GM12892 (cell line): ENCODE measurements around the gene ABLIM1.

ENCODE experiments used
- DNase-seq: peaks from one replicate; pipeline ENCODE4 v3.0.0; 2011; ENCODE audit not compliant: insufficient read length
- FAIRE-seq: peaks from 2 replicates; lab custom pipeline; 2011; peaks lifted over from hg19 to GRCh38; lab: Jason Lieb, UNC
- POLR2A ChIP-seq: IDR thresholded peaks from 2 replicates; pipeline ENCODE4 v1.6.1; 2011; ENCODE audit warnings: low read depth, low read length, control low read depth
- POLR2AphosphoS5 ChIP-seq: IDR thresholded peaks from 2 replicates; pipeline ENCODE4 v1.6.1; 2011; ENCODE audit warnings: low read depth, low read length, control low read depth
- TAF1 ChIP-seq: IDR thresholded peaks from 2 replicates; pipeline ENCODE4 v1.6.1; 2011; ENCODE audit warnings: low read depth, mild to moderate bottlenecking, control low read depth, low read length, borderline replicate concordance

Gene ABLIM1

DNA sequence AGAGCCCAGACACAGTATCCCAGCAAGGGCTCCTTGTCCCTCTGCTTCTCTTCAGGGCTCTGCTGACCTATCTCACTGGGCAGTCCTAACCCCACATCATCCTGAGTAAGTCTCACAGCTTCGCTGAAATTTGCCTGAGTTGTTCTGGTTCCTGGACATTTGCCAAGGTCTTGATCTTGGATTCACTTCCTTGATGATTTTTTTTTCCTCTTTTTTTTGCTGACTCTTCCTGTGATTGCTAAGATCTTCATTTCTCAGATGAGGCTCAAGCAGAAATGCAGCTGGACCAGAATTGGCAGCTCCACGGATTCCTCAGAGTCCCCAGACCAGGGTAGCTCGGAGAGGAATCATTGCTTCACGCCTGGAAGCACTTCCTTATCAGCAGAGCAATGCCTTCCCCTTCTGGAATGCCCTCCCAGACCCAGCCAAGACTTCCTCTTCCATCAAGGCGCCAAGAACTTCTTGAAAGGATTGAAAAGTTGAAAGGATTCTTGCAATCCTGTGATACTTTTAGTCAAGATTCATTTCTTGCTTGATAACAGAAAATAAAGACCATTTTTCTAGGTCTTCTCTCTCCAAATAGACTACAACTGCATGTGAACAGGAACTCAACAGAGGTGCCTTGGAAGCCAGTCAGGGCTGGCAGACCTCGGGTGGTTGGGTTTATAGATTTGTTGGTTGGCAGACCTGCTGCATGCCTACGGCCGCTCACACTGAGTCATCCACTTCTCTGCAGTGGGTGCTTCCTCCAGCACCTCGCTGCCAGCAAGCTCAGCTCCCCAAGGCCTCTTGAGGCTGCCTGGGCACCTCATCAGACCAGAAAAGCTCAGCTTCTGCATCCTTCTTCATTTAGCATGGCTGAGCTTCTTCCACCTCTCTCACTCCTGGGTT is 244.9 kb downstream of the ABLIM1 start:
- DNase-seq (no peak), FAIRE-seq (no peak)
- TF ChIP-seq POLR2A: no peak
- no peak for TF ChIP-seq TAF1
- TF ChIP-seq POLR2AphosphoS5: no peak

DNA sequence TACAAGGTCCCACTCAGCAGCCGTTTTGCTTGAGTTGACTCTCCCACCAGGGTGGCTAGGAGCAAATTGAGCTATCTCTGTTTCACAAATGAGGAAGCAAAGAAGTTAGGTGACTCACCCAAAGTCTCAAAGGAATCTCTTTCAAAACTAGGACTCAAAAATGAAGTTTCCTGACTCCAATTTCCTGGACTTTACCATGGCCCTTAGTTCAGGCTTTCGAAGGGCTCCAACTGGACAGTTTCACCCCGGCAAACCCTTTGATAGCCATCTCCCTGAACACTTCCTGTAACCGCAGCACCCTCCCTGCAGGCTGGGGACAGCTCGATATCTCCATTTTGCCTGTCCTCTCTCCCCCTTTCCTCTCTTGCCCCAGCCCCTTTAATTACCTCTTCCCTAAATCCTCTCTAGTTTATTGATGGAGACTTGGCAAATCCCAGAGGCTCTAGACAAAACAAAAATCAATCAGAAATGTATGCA is 249.1 kb downstream of the ABLIM1 start:
- no peak for FAIRE-seq
- DNase-seq: no peak
- TF ChIP-seq POLR2A: no peak
- no peak for TF ChIP-seq POLR2AphosphoS5
- no peak for TF ChIP-seq TAF1

DNA sequence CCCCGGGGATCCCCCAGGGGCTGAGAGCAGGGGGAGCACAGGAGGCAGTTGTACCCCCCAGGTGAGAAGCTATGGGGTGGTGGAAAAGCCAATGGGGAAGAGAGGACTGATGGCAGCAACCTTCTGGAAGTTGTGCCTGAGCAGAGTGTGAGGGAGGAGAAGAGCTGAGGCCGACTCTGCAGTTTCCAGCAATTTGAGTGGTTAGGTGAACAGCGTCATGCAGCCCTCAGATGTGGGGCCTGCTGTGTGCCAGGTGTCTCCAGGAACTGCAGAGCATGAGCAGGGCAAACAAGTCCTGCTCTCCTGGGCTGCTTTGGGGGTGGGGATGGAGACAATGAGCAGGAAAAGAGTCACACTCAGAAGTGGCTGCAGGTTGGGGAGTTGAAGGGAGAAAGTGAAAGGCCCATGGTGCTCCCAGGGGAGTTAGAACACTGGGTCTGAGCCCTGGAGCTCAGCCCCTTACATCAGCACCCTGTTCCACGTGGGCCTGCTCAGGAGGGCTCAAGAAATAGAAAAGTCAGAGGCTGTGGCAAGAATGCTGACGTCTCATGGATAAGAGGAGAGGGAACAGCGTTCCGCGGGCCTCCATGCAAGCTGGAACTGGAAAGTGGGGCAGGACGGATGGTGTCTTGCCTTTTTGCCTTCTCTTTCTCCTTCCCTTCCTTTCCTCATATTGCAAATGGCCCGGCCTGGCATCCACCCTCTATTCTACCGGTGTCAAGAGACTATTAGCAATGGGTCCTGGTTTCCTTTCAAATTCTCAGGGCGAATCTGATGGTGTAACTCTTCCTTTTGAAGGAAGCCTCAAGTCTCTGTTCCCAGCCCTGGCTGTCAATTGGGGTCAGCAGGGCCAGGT is 249.7 kb downstream of the ABLIM1 start:
- TF ChIP-seq POLR2A (no peak), TAF1 (no peak), POLR2AphosphoS5 (no peak)
- FAIRE-seq: peak; percentile 9
- DNase-seq: no peak

DNA sequence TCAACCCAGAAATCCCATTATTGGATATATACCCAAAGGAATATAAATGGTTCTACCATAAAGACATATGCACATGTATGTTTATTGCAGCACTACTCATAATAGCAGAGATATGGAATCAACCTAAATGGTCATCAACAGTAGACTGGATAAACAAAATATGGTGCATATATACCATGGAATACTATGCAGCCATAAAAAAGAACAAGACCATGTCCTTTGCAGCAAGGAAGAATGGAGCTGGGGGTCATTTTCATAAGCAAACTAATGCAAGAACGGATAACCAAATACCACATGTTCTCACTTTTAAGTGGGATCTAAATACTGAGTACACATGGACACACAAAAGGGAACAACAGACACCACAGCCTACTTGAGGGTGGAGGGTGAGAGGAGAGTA is 251.6 kb downstream of the ABLIM1 start:
- no peak for TF ChIP-seq POLR2A
- TF ChIP-seq TAF1: no peak
- TF ChIP-seq POLR2AphosphoS5: no peak
- no peak for FAIRE-seq
- no peak for DNase-seq

DNA sequence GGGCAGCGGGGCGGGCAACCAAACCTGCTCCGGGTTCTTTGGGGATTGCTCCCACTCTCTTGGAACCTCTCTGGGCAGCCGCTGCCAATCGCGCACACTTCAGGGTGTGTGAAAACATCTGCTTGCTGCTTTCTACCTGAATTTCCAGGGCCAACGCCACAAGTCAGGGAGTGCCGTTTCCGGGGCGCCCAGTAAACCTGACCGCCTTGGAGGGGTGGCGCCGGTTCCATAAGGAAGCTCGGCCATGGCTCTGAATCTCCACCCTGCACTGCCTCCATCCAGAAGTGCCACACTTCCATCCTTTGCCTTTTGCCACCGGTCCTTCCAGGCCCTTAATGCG is 253.1 kb downstream of the ABLIM1 start:
- DNase-seq (no peak), FAIRE-seq (no peak)
- TF ChIP-seq TAF1 (no peak), POLR2AphosphoS5 (no peak), POLR2A (no peak)

DNA sequence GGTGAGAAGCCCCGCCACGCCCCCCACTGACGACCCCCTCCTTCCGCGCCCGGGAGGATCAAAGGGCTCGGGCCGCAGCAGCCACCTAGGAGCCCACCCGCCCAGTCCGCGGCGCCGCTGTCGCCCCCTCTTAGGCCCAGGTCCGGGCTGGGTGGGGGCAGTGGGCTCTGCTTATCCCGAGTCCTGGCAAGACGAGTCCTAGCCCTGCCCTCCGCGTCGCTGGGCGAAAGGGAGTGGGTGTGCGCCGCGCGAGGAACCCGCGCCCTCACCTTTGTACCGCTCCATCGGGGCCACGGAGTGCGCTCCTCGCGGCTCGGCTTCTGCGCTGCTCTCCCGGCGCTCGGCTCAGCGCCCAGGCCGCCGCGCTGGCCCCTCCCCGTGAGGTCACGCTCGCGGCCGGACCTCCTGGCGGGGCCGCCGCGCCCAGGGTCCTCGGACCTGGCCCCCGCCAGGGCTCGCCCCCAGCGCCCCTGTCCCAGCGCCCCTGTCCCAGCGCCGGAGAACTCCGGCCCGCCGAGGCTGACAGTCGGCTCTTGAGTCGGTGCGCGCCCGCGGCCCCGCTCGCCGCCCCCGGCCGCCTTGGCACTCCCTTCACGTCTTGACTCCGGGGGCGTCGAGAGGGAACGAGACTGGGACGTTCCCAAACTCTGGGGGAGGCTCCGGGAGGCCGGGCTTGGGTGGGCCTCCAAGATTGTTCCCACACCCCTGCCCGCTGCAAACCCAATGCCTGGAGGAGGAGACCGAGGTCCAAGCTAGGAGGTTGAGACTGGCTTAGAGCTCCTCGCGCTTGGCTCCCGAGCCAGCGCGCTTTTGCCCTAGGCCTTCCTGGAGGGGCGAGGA is 253.7 kb downstream of the ABLIM1 start, which contains the start of gene AFAP1L2:
TSS of gene AFAP1L2 (minus strand) at position 332 of the 840 bp plus-strand sequence. CDS start at position 285, 47 bp downstream.
- TF ChIP-seq POLR2AphosphoS5 (no peak), TAF1 (no peak), POLR2A (no peak)
- FAIRE-seq: no peak
- DNase-seq: no peak

DNA sequence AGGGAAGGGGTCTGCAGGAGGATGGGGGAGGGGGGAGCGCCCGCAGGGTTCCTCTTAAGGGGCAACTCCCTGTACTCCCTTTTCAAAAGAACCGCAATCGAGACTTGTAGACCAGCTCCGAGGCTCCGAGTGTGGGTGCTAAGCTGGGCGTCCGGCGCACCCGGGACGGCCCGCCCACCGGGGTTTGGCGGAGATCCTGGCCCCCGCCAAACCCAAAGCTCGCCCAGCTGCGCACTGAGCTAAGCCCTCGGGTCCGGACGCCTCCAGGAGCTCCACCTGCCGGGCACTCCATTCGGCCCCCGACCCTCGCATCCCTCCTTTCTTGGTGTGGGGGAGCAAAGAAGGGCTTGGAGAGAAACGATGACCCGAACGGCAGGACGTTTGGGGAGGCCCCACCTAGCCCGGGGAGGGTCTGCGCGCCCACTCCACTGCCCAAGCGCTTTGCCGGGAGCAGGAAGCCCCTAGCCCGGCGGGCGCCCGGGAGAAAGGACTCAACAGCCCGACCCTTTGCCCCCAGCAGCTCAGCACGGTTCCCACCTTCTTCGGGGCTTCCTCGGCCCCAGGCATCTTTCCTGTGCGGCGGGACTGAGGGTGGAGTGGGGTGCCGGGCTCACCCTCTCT is 254.4 kb downstream of the ABLIM1 start:
- peak; percentile 17 for FAIRE-seq
- no peak for DNase-seq
- no peak for TF ChIP-seq POLR2AphosphoS5
- no peak for TF ChIP-seq POLR2A
- no peak for TF ChIP-seq TAF1

DNA sequence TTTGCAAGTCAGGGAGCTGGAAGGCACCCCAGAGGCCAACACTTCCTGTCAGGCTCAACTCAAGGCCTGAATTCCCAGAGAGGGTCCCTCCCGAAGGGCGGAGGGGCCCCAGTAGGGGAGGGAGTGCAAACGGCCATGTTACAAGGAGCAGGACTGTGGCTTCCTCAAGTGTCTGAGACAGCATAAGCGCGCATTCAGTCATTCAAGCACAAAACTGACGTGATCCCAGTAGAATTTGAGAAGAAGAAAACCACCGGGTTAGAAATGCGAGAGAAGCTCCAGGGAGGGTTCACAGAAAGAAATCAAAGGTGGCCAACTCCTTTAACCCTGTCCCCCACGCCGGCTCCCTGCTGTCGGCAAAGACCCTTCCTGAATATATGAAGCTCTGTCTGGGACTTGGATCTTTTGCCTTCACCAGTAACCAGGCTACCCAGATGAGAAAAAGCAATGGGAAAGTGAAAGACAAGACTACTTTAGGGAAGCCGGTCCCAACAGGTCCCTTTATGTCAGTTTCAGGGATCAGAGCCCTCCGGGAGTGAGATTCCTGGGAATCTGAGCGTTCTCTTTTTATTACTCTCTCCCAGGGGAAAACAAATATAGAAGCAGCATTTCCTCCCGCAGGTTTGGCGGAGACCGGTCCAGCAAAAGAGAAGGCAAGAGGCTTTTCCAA is 255.1 kb downstream of the ABLIM1 start:
- peak; percentile 67 for FAIRE-seq
- no peak for DNase-seq

DNA sequence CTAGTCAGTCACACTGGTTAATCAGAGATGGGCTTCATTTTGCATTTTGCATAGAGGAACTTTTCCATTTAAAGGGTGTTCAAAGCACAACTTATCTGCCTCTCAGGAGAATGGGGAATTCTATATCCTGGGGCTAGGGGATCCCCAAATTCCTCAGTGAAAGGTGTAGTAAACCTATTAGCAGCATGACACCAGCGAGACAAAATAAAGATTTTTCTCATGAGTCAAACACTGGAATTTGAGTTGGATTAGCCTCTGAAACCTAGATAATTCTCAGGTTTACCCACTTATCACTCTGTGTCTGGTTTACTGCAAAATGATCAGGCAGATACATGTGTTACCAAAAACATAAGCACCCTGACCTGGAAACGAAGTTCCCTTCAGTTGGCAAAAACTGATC is 255.8 kb downstream of the ABLIM1 start:
- TF ChIP-seq POLR2AphosphoS5 (no peak), POLR2A (no peak)
- FAIRE-seq (no peak), DNase-seq (no peak)

More for the DNA sequence above, 255.1 kb downstream of the ABLIM1 start:
- TF ChIP-seq TAF1 (no peak), POLR2A (no peak), POLR2AphosphoS5 (no peak)

DNA sequence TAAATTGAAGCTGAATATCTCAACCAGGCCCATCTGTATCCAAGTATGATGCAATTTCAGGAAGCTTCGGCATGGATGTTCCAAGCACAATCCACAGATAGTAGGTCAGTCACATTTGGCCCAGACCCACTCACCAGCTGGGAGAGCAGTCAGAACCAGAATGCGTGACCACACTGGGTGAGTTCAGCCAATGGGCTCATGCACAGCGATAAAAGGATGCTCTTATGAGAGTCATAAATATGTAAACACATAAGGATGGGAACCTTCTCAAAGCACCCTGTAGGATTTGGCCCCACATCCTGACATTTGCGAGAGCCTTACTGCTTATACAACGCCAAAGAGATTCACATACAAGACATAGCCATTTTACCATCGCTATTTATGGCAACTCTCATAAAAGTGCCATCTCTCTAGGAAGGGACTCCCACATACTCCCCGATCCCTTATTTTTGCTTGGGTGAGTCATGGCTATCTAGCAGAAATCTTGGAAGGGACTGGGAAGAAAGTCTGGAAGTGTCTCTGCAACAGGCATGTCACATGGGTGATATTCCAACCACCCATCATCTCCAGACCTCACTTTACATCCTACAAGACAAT is 256.8 kb downstream of the ABLIM1 start:
- FAIRE-seq: peak; percentile 71
- DNase-seq: no peak
- no peak for TF ChIP-seq TAF1
- TF ChIP-seq POLR2AphosphoS5: no peak
- no peak for TF ChIP-seq POLR2A

DNA sequence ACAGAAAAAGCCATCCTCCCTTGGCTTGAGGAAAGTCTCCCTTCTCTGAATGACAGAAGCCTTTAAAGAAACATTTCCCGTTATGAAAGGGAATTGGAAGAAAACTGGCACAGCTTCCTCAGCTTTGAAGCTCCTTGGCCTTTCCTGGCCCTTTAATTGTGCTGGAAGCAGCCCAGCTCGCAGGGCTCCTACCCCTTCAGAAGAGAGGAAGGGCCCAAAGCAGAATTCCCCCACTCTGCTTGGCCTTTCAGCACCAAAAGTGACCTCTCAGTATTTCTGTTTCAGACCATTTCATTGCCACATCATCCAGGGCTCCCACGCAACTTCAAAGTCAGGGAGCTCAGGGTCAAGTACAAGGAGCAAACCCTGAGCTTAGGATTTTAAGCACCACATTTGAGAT is 258.0 kb downstream of the ABLIM1 start:
- FAIRE-seq (no peak), DNase-seq (no peak)
- no peak for TF ChIP-seq TAF1
- TF ChIP-seq POLR2A: no peak
- no peak for TF ChIP-seq POLR2AphosphoS5
